ENCODE data around the gene SCAMP1.

SCAMP1 gene

GRCh38 chr5:78323241-78323640 is 37.2 kb upstream of the SCAMP1 start:
- Histone ChIP-seq H3K9me3 (ENCODE audit: control insufficient read depth, insufficient read depth, low read depth, low read length) (no peaks in the 10 kb centered on the region), H3K4me3 (ENCODE audit: low read depth, low read length) (no peak overlapping the region), H3K36me3 (ENCODE audit: control insufficient read depth in 2 of 2, insufficient read depth in 1 of 2, low read length in 2 of 2) (no peaks in the 10 kb centered on the region), H3K4me1 (ENCODE audit: control insufficient read depth, insufficient read depth, low read length) (no peaks in the 10 kb centered on the region), H3K27ac (ENCODE audit: extremely low read depth, low read depth, low read length) (no peak overlapping the region)
- TF ChIP-seq ZFHX2 (tag by site-specific recombination; conservative IDR thresholded peaks at IDR 0.05) (no peak), ZBTB1 (tag by site-specific recombination; IDR thresholded peaks at IDR 0.05) (no peak), ATF2 (tag by site-specific recombination; IDR thresholded peaks at IDR 0.05; ENCODE audit: low read depth) (no peak), HIC1 (tag by site-specific recombination; IDR thresholded peaks at IDR 0.05) (no peak), YY2 (tag by site-specific recombination; IDR thresholded peaks at IDR 0.05) (no peak), PRDM2 (tag by site-specific recombination; IDR thresholded peaks at IDR 0.05; ENCODE audit: borderline replicate concordance) (no peak), PRDM4 (tag by site-specific recombination; IDR thresholded peaks at IDR 0.05) (no peak), ZNF112 (tag by site-specific recombination; IDR thresholded peaks at IDR 0.05) (no peak), ZSCAN18 (tag by site-specific recombination; IDR thresholded peaks at IDR 0.05) (no peak), ZNF24 (tag by site-specific recombination; IDR thresholded peaks at IDR 0.05) (no peak), ZNF10 (tag by site-specific recombination; IDR thresholded peaks at IDR 0.05) (no peak), ZNF596 (tag by site-specific recombination; IDR thresholded peaks at IDR 0.05) (no peak), WT1 (tag by site-specific recombination; IDR thresholded peaks at IDR 0.05) (no peak), ZNF629 (tag by site-specific recombination; IDR thresholded peaks at IDR 0.05) (no peak), ZNF26 (tag by site-specific recombination; IDR thresholded peaks at IDR 0.05) (no peak), ZNF707 (tag by site-specific recombination; IDR thresholded peaks at IDR 0.05) (no peak)
- CTCF ChIA-PET, result interaction anchor here (3.6 kb wide), 1 partner anchor 210 kb away, joined by 13 read pairs; no protein-coding TSS in a partner anchor
- POLR2A ChIA-PET, result no interaction called here
